K562 (cell line): ENCODE data around the gene CTTNBP2.

ENCODE experiments used
- HCFC1 ChIP-seq: IDR thresholded peaks from 2 replicates; pipeline ENCODE4 v1.6.1; 2012; ENCODE audit warnings: low read depth, low read length, improper control_type of control experiment
- RCOR1 ChIP-seq, 2 experiments: IDR thresholded peaks; 2 replicates each; pipeline ENCODE4 v1.6.1; 2012; ENCODE audit warnings: low read depth in 2 of 2, low read length in 2 of 2, borderline replicate concordance in 1 of 2, improper control_type of control experiment in 1 of 2
- TF ChIP-seq, protein P1 (sequence below), 3 experiments: IDR thresholded peaks in 2 of 3; conservative IDR thresholded peaks in 1 of 3; 2 replicates each; pipeline ENCODE4 v1.5.1; 2011 to 2012; ENCODE audit warnings: low read length in 3 of 3, mild to moderate bottlenecking in 3 of 3, control low read depth in 2 of 3, improper control_type of control experiment in 1 of 3, inconsistent platforms in 1 of 3, low read depth in 1 of 3, mixed read lengths in 1 of 3, moderate library complexity in 1 of 3; ENCODE audit not compliant: insufficient read depth in 2 of 3

DNA sequence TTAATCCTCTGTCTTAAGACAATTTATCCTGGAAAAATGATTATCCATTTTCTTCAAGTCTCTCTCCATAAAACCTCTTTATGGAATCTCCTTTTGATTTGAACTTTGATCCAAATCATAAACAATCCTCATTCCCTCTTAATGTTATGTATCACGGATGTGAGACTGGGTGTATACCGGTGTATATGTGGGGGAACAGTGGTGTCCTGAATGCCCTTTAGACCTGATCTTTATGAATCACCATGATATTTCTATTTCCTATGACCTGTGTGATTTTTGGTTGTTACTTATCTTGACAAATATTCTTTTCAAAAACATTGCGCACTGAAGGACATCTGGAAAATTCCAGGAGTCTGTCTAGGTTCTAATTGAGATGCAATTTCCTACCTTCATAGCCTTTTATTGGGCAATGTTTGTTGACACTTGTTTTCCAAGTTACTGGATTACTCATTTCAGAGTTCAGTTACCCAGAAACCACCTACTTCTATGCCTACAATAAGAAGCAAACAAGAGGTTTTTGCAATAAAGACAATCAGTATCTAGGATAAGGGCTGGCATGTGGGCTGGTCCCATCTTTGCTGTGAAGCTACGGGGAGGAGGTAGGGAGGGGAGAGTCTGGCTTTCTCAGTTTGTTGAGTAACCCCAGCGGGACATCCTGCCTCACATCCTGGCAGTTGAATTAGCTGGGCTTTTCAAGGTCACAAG, 190.4 kb downstream of the CTTNBP2 start:
- TF ChIP-seq HCFC1 (no peak), RCOR1 (IDR thresholded peaks at IDR 0.05; ENCODE audit: borderline replicate concordance in 1 of 2, low read depth in 2 of 2, low read length in 2 of 2) (no peak)
- TF ChIP-seq, protein P1, sequence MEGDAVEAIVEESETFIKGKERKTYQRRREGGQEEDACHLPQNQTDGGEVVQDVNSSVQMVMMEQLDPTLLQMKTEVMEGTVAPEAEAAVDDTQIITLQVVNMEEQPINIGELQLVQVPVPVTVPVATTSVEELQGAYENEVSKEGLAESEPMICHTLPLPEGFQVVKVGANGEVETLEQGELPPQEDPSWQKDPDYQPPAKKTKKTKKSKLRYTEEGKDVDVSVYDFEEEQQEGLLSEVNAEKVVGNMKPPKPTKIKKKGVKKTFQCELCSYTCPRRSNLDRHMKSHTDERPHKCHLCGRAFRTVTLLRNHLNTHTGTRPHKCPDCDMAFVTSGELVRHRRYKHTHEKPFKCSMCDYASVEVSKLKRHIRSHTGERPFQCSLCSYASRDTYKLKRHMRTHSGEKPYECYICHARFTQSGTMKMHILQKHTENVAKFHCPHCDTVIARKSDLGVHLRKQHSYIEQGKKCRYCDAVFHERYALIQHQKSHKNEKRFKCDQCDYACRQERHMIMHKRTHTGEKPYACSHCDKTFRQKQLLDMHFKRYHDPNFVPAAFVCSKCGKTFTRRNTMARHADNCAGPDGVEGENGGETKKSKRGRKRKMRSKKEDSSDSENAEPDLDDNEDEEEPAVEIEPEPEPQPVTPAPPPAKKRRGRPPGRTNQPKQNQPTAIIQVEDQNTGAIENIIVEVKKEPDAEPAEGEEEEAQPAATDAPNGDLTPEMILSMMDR (IDR thresholded peaks at IDR 0.05 in 2 of 3, conservative IDR thresholded peaks at IDR 0.05 in 1 of 3; ENCODE audit: insufficient read depth in 2 of 3, low read depth in 1 of 3, low read length in 3 of 3), result no peak
